ENCODE measurements around the gene KCNQ1OT1. TPM values are rescaled to one million over a fixed set of nuclear protein-coding genes. Genes with fewer than 3 reads are reported as not detected.

The KCNQ1OT1 gene
- total and polyA plus RNA-seq, 4 donors, result 0.05 to 4.9 (median 0.61) TPM

DNA sequence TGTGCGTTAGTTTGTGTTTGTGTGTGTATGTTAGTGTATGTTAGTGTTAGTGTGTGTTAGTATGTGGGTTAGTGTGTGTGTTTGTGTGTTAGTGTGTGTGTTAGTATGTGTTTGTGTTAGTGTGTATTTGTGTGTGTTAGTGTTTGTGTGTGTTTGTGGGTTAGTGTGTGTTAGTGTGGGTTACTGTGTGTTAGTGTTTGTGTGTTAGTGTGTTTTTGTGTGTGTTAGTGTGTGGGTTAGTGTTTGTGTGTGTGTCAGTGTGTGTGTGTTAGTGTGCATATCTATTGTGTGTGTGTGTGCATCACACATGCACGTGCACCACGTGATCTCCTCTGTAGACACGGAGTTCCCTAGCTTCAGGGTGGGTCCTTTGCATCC is 115.4 kb downstream of the KCNQ1OT1 start:
- Histone ChIP-seq H3K27ac (ENCODE audit: low read depth in 1 of 2, low read length in 2 of 2) (no peak overlapping the region), H3K36me3 (ENCODE audit: control insufficient read depth in 4 of 4, insufficient read depth in 3 of 4, low read depth in 1 of 4, low read length in 3 of 4) (no peaks in the 10 kb centered on the region), H3K4me1 (ENCODE audit: control insufficient read depth in 4 of 4, insufficient read depth in 4 of 4, low read length in 3 of 4) (no peaks in the 10 kb centered on the region), H3K9ac (ENCODE audit: low read depth in 1 of 2, low read length in 2 of 2) (no peak overlapping the region), H3K27me3 (ENCODE audit: control insufficient read depth in 4 of 4, insufficient read depth in 4 of 4, low read length in 3 of 4) (no peaks in the 10 kb centered on the region), H3K9me3 (ENCODE audit: control insufficient read depth in 4 of 4, low read length in 3 of 4) (no peaks in the 10 kb centered on the region), H3K4me3 (ENCODE audit: low read depth in 1 of 3, low read length in 3 of 3) (no peak overlapping the region)
- 90% methylated on average over 4 of the region's 4 CpGs for WGBS
- TF ChIP-seq, protein P1, sequence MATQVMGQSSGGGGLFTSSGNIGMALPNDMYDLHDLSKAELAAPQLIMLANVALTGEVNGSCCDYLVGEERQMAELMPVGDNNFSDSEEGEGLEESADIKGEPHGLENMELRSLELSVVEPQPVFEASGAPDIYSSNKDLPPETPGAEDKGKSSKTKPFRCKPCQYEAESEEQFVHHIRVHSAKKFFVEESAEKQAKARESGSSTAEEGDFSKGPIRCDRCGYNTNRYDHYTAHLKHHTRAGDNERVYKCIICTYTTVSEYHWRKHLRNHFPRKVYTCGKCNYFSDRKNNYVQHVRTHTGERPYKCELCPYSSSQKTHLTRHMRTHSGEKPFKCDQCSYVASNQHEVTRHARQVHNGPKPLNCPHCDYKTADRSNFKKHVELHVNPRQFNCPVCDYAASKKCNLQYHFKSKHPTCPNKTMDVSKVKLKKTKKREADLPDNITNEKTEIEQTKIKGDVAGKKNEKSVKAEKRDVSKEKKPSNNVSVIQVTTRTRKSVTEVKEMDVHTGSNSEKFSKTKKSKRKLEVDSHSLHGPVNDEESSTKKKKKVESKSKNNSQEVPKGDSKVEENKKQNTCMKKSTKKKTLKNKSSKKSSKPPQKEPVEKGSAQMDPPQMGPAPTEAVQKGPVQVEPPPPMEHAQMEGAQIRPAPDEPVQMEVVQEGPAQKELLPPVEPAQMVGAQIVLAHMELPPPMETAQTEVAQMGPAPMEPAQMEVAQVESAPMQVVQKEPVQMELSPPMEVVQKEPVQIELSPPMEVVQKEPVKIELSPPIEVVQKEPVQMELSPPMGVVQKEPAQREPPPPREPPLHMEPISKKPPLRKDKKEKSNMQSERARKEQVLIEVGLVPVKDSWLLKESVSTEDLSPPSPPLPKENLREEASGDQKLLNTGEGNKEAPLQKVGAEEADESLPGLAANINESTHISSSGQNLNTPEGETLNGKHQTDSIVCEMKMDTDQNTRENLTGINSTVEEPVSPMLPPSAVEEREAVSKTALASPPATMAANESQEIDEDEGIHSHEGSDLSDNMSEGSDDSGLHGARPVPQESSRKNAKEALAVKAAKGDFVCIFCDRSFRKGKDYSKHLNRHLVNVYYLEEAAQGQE (IDR thresholded peaks at IDR 0.05), result no peak
- no peak for TF ChIP-seq TAF1 (conservative IDR thresholded peaks at IDR 0.05)
- TF ChIP-seq, protein P2, sequence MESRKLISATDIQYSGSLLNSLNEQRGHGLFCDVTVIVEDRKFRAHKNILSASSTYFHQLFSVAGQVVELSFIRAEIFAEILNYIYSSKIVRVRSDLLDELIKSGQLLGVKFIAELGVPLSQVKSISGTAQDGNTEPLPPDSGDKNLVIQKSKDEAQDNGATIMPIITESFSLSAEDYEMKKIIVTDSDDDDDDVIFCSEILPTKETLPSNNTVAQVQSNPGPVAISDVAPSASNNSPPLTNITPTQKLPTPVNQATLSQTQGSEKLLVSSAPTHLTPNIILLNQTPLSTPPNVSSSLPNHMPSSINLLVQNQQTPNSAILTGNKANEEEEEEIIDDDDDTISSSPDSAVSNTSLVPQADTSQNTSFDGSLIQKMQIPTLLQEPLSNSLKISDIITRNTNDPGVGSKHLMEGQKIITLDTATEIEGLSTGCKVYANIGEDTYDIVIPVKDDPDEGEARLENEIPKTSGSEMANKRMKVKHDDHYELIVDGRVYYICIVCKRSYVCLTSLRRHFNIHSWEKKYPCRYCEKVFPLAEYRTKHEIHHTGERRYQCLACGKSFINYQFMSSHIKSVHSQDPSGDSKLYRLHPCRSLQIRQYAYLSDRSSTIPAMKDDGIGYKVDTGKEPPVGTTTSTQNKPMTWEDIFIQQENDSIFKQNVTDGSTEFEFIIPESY (IDR thresholded peaks at IDR 0.05), result no peak
- TF ChIP-seq GABPA (IDR thresholded peaks at IDR 0.05 in 1 of 2, conservative IDR thresholded peaks at IDR 0.05 in 1 of 2), result no peak
- TF ChIP-seq SP1 (IDR thresholded peaks at IDR 0.05), result no peak
- TF ChIP-seq CTCF (IDR thresholded peaks at IDR 0.05; ENCODE audit: low read depth, low read length, missing input control), result no peak
- no peak for TF ChIP-seq FOXA1 (IDR thresholded peaks at IDR 0.05)
- no peak for TF ChIP-seq MAX (IDR thresholded peaks at IDR 0.05)
- no peak for TF ChIP-seq FOXA2 (IDR thresholded peaks at IDR 0.05)
- no peak for TF ChIP-seq RXRA (IDR thresholded peaks at IDR 0.05)
- no peak for TF ChIP-seq NR2F2 (IDR thresholded peaks at IDR 0.05)
- no peak for TF ChIP-seq YY1 (IDR thresholded peaks at IDR 0.05)
- DNase-seq (ENCODE audit: low spot score), result no peak

- Histone ChIP-seq H3K4me3 (ENCODE audit: low read depth in 1 of 3, low read length in 3 of 3) (no peak overlapping the region), H3K9ac (ENCODE audit: low read depth in 1 of 2, low read length in 2 of 2) (no peak overlapping the region), H3K27me3 (ENCODE audit: control insufficient read depth in 4 of 4, insufficient read depth in 4 of 4, low read length in 3 of 4) (no peaks in the 10 kb centered on the region), H3K27ac (ENCODE audit: low read depth in 1 of 2, low read length in 2 of 2) (no peak overlapping the region), H3K9me3 (ENCODE audit: control insufficient read depth in 4 of 4, low read length in 3 of 4) (no peaks in the 10 kb centered on the region), H3K36me3 (ENCODE audit: control insufficient read depth in 4 of 4, insufficient read depth in 3 of 4, low read depth in 1 of 4, low read length in 3 of 4) (no peaks in the 10 kb centered on the region), H3K4me1 (ENCODE audit: control insufficient read depth in 4 of 4, insufficient read depth in 4 of 4, low read length in 3 of 4) (no peaks in the 10 kb centered on the region)
- no peak for DNase-seq (ENCODE audit: low spot score)
- WGBS, result 94% methylated on average over 6 of the region's 6 CpGs
- no peak for TF ChIP-seq YY1 (IDR thresholded peaks at IDR 0.05)
- no peak for TF ChIP-seq EGR1 (IDR thresholded peaks at IDR 0.05; ENCODE audit: low read depth in 2 of 2)
- no peak for TF ChIP-seq MAX (IDR thresholded peaks at IDR 0.05)
- TF ChIP-seq, protein P2 (IDR thresholded peaks at IDR 0.05), result no peak
- TF ChIP-seq, protein P3, sequence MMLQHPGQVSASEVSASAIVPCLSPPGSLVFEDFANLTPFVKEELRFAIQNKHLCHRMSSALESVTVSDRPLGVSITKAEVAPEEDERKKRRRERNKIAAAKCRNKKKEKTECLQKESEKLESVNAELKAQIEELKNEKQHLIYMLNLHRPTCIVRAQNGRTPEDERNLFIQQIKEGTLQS (IDR thresholded peaks at IDR 0.05), result no peak
- no peak for TF ChIP-seq SP1 (IDR thresholded peaks at IDR 0.05)
- no peak for TF ChIP-seq FOXA1 (IDR thresholded peaks at IDR 0.05)
- TF ChIP-seq, protein P1 (IDR thresholded peaks at IDR 0.05), result no peak
- TF ChIP-seq HNF4G (IDR thresholded peaks at IDR 0.05), result no peak
- TF ChIP-seq GABPA (IDR thresholded peaks at IDR 0.05 in 1 of 2, conservative IDR thresholded peaks at IDR 0.05 in 1 of 2), result no peak
Observed at GRCh38 chr11:2583605-2583958, 116.2 kb downstream of the KCNQ1OT1 start.
